GM23248 (cell line): Measurements from ENCODE around the gene PTPN14. TPM values are rescaled to one million over a fixed set of nuclear protein-coding genes. Genes with fewer than 3 reads are reported as not detected.
"Not testable (repeated sequence)": the region's sequence is repeated elsewhere in the genome, so short reads cannot be mapped to it uniquely, and the experiment has no call there.

Source experiments
- DNase-seq: peaks from one replicate; pipeline ENCODE4 v3.0.0-alpha.2; 2015
- H2AFZ ChIP-seq: fragments of 200-600 bp; sonication (generic); 2 replicates; pipeline ENCODE4 v1.6.1; 2016; ENCODE audit warnings: antibody characterized with exemption
- H3F3A ChIP-seq: fragments of 200-600 bp; sonication (generic); 2 replicates; pipeline ENCODE4 v1.6.1; 2016; ENCODE audit warnings: mild to moderate bottlenecking, antibody characterized with exemption, mixed run types; ENCODE audit not compliant: insufficient read depth
- H3K27ac ChIP-seq: fragments of 200-600 bp; sonication (generic); 2 replicates; pipeline ENCODE4 v1.5.1; 2016; ENCODE audit warnings: mild to moderate bottlenecking
- H3K27me3 ChIP-seq: fragments of 200-600 bp; sonication (generic); replicated peaks from 2 replicates; pipeline ENCODE4 v1.6.1; 2016; ENCODE audit warnings: mild to moderate bottlenecking; ENCODE audit not compliant: insufficient read depth
- H3K36me3 ChIP-seq: fragments of 200-600 bp; sonication (generic); 2 replicates; pipeline ENCODE4 v1.6.1; 2016; ENCODE audit warnings: low read depth, mild to moderate bottlenecking
- H3K4me1 ChIP-seq: fragments of 200-600 bp; sonication (generic); 2 replicates; pipeline ENCODE4 v1.6.1; 2016; ENCODE audit warnings: mild to moderate bottlenecking; ENCODE audit not compliant: insufficient read depth
- H3K4me2 ChIP-seq: fragments of 200-600 bp; sonication (generic); one replicate; pipeline ENCODE4 v1.6.1; 2016; ENCODE audit warnings: mild to moderate bottlenecking; ENCODE audit not compliant: unreplicated experiment
- H3K4me3 ChIP-seq: fragments of 200-600 bp; sonication (generic); 2 replicates; pipeline ENCODE4 v1.5.1; 2016; ENCODE audit warnings: mild to moderate bottlenecking
- H3K79me2 ChIP-seq: fragments of 200-600 bp; sonication (generic); 2 replicates; pipeline ENCODE4 v1.6.1; 2016; ENCODE audit warnings: mild to moderate bottlenecking; ENCODE audit not compliant: insufficient read depth
- H3K9ac ChIP-seq: fragments of 200-600 bp; sonication (generic); 2 replicates; pipeline ENCODE4 v1.6.1; 2016; ENCODE audit warnings: mild to moderate bottlenecking
- H3K9me2 ChIP-seq: fragments of 200-600 bp; sonication (generic); 2 replicates; pipeline ENCODE4 v1.6.1; 2016; ENCODE audit warnings: mixed run types, mild to moderate bottlenecking, moderate library complexity; ENCODE audit not compliant: insufficient read depth
- H3K9me3 ChIP-seq: fragments of 200-600 bp; sonication (generic); one replicate; pipeline ENCODE4 v1.6.1; 2017; ENCODE audit warnings: low read depth
- H4K20me1 ChIP-seq: fragments of 200-600 bp; sonication (generic); 2 replicates; pipeline ENCODE4 v1.6.0; 2016; ENCODE audit not compliant: insufficient read depth
- EZH2 ChIP-seq: fragments of 200-600 bp; sonication (generic); IDR thresholded peaks from 2 replicates; pipeline ENCODE4 v1.6.1; 2018; ENCODE audit warnings: antibody characterized with exemption, mild to moderate bottlenecking; ENCODE audit not compliant: insufficient read depth, poor library complexity, severe bottlenecking
- EZH2phosphoT487 ChIP-seq: fragments of 200-600 bp; sonication (generic); IDR thresholded peaks from 2 replicates; pipeline ENCODE4 v1.6.1; 2018; ENCODE audit warnings: antibody characterized with exemption, moderate library complexity, mild to moderate bottlenecking, low read depth; ENCODE audit not compliant: insufficient read depth
- WGBS, 2 experiments: methylation state at CpG; one replicate each; pipeline ENCODE4 v1.1.6; 2015 to 2017; ENCODE audit warnings: low lambda C conversion rate in 2 of 2, low coverage in 1 of 2; ENCODE audit errors: missing lambda C conversion rate in 2 of 2; 5-methylcytosine and 5-hydroxymethylcytosine counted together
- in situ Hi-C: fragments of 300-500 bp; cut with MboI; formaldehyde crosslinking; loops from 2 replicates; pipeline ENCODE4 v1.15.0; 2020
- polyA plus RNA-seq: library from polyadenylated mRNA; unstranded; fragments of >200 nt; fragmentation: Nextera tagmentation; extraction: Ambion mirVana; gene quantifications from 2 replicates; pipeline ENCODE4 v1.2.1, GENCODE V29; 2016
- total RNA-seq: library from RNA; depleted of rRNA; stranded (reverse); fragments of >200 nt; shearing (Covaris generic); gene quantifications from 2 replicates; pipeline ENCODE4 v1.2.3, GENCODE V29; 2014

PTPN14 gene
- total and polyA plus RNA-seq, 2 experiments from 2014 or later: 38.7 to 49.8 TPM

DNA sequence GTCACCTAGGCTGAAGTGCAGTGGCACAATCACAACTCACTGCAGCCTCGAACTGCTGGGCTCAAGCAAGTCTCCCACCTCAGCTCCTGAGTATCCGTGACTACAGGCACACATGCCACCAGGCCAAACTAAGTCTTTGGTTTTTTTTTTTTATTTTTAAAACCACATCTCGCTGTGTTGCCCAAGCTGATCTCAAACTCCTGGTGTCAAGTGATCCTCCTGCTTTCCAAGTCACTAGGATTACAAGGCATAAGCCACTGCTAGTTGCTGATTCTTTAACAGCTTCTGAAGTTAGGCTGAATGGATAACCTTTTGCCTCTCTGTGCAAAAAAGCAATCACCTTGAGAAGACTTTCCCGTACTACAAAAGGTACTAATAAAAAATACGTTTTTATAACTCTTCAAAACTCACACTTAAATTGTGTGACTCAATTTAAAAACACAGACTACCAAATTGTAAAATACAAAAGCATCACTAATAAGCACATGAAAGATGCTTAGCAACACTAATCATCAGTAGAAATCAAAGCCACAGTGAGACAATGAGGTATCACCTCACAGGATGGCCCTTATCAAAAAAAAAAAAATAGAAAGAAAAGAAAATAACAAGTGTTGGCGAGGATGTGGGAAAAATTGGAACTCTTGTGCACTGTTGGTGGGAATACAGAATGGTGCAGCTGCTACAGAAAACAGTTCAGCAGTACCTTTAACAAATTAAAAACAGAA is 40.3 kb downstream of the PTPN14 start:
- no peaks in the 10 kb centered on the region for H3K9me2 ChIP-seq
- no peak overlapping the region for H3K4me2 ChIP-seq
- no peak overlapping the region for H3K27ac ChIP-seq
- 95 to 96% methylated on average over 6 of the region's 6 CpGs for WGBS, 2 experiments
- H3K27me3 ChIP-seq: no peaks in the 10 kb centered on the region
- in situ Hi-C loops: no loop called here
- H3F3A ChIP-seq: peaks cover 29% of the 10 kb centered on the region
- H3K4me1 ChIP-seq: peaks cover 36% of the 10 kb centered on the region
- DNase-seq: no peak
- H3K4me3 ChIP-seq: no peak overlapping the region
- H3K36me3 ChIP-seq: no peaks in the 10 kb centered on the region; the same call in 1 of the 2 replicates
- H4K20me1 ChIP-seq: 0 out of 2 replicates have a peak, but pooled peaks cover 6% of the 10 kb centered on the region
- no peak overlapping the region for H2AFZ ChIP-seq
- no peak overlapping the region for H3K9ac ChIP-seq
- TF ChIP-seq EZH2phosphoT487 (no peak), EZH2 (no peak)
- peaks cover 100% of the 10 kb centered on the region for H3K79me2 ChIP-seq
- no peaks in the 10 kb centered on the region for H3K9me3 ChIP-seq

DNA sequence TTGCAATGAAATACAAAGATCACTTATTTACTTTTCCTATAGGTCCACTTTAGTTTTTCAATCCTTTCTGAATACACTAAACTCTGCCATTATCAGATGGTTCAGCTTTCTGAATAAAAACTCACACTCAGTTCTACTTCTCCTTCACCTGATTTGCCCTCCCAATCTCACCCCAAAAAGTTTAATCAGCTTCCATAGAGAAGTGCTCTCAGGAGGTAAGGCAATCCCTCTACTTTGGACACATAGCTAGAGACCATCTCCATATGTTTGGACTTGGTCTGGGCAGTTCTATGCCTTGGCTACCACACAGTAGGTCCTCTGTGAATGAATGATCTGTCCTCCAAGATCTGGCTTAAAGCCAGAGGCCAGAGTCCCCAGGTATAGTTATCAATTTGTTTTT is 40.9 kb downstream of the PTPN14 start:
- Histone ChIP-seq H3K4me2 (no peak overlapping the region), H3K9me2 (no peaks in the 10 kb centered on the region), H4K20me1 (0 out of 2 replicates have a peak, but pooled peaks cover 6% of the 10 kb centered on the region), H3K9ac (no peak overlapping the region), H3K79me2 (peaks cover 100% of the 10 kb centered on the region), H3K9me3 (no peaks in the 10 kb centered on the region), H3K27ac (no peak overlapping the region), H3K4me3 (no peak overlapping the region), H3K27me3 (no peaks in the 10 kb centered on the region), H3K4me1 (peaks cover 30% of the 10 kb centered on the region), H3K36me3 (no peaks in the 10 kb centered on the region; the same call in 1 of the 2 replicates), H2AFZ (no peak overlapping the region), H3F3A (peaks cover 29% of the 10 kb centered on the region)
- no peak for DNase-seq
- no peak for TF ChIP-seq EZH2phosphoT487
- TF ChIP-seq EZH2: no peak
- in situ Hi-C loops: no loop called here

DNA sequence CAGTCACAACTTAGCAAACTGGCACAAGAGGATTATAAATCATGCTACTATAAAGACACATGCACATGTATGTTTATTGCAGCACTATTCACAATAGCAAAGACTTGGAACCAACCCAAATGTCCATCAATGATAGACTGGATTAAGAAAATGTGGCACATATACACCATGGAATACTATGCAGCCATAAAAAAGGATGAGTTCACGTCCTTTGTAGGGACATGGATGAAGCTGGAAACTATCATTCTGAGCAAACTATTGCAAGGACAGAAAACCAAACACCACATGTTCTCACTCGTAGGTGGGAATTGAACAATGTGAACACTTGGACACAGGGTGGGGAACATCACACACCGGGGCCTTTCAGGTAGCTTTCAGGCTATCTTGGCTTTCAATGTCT is 41.8 kb downstream of the PTPN14 start:
- Histone ChIP-seq H3K79me2 (peaks cover 100% of the 10 kb centered on the region), H3K4me1 (peaks cover 21% of the 10 kb centered on the region), H3F3A (peaks cover 25% of the 10 kb centered on the region)
- DNase-seq, H3K36me3 ChIP-seq, H3K9ac ChIP-seq, H3K27me3 ChIP-seq, in situ Hi-C loops, H4K20me1 ChIP-seq, H3K4me2 ChIP-seq, H3K27ac ChIP-seq, H3K9me3 ChIP-seq, H3K4me3 ChIP-seq, H3K9me2 ChIP-seq, H2AFZ ChIP-seq: not testable (repeated sequence)
- WGBS, 2 experiments: 96 to 98% methylated on average over 3 of the region's 3 CpGs

- 0 out of 2 replicates have a peak, but pooled peaks cover 15% of the 10 kb centered on the region for H3K4me1 ChIP-seq
- H3K9ac ChIP-seq: no peak overlapping the region
- H3K36me3 ChIP-seq: no peaks in the 10 kb centered on the region; the same call in 1 of the 2 replicates
- WGBS, 2 experiments: 33 to 49% methylated on average over 2 of the region's 2 CpGs
- no peak for TF ChIP-seq EZH2
- no peak for TF ChIP-seq EZH2phosphoT487
- 0 out of 2 replicates have a peak, but pooled peaks cover 6% of the 10 kb centered on the region for H4K20me1 ChIP-seq
- peaks cover 34% of the 10 kb centered on the region for H3F3A ChIP-seq
- no peak overlapping the region for H3K4me2 ChIP-seq
- H3K79me2 ChIP-seq: peaks cover 100% of the 10 kb centered on the region
- no peaks in the 10 kb centered on the region for H3K27me3 ChIP-seq
- no peaks in the 10 kb centered on the region for H3K9me2 ChIP-seq
- no peak overlapping the region for H2AFZ ChIP-seq
- no peak overlapping the region for H3K27ac ChIP-seq
- no peak overlapping the region for H3K4me3 ChIP-seq
- DNase-seq: no peak
- in situ Hi-C loops: no loop called here
- no peaks in the 10 kb centered on the region for H3K9me3 ChIP-seq
These were observed 44.4 kb downstream of the PTPN14 start for GRCh38 chr1:214506972-214507431.

DNA sequence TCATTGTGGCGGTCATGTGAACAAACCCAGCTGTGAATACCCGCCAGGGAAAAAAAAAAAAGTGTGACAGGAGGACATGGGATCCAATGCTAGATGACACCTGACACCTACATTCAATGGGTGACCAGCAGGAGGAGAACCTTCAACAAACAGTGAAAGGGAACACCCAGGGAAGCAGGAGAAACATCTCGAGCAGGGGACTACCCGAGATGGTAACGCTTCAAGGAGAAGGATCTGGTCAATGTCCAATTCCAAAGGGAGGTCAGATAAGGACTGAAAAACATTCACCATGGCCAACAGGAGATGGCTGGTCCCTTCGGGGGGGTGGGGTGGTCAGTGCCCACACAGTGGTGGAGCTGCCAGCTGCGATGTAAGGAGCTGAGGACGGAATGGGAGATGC is 46.3 kb downstream of the PTPN14 start:
- 85 to 91% methylated on average over 8 of the region's 8 CpGs for WGBS, 2 experiments

More for the DNA sequence above, 46.3 kb downstream of the PTPN14 start:
- no peaks in the 10 kb centered on the region; the same call in 1 of the 2 replicates for H3K36me3 ChIP-seq
- peaks cover 27% of the 10 kb centered on the region for H3K4me1 ChIP-seq
- H3K27me3 ChIP-seq: no peaks in the 10 kb centered on the region
- H2AFZ ChIP-seq: no peak overlapping the region
- H3K9ac ChIP-seq: no peak overlapping the region
- no peak for DNase-seq
- peaks cover 23% of the 10 kb centered on the region for H3F3A ChIP-seq
- H3K4me2 ChIP-seq: no peak overlapping the region
- H3K9me2 ChIP-seq: no peaks in the 10 kb centered on the region
- H3K9me3 ChIP-seq: no peaks in the 10 kb centered on the region
- peaks cover 100% of the 10 kb centered on the region for H3K79me2 ChIP-seq
- in situ Hi-C loops: no loop called here
- no peaks in the 10 kb centered on the region for H4K20me1 ChIP-seq
- H3K4me3 ChIP-seq: no peak overlapping the region
- no peak for TF ChIP-seq EZH2
- TF ChIP-seq EZH2phosphoT487: no peak
- no peak overlapping the region for H3K27ac ChIP-seq
